GM12872 (cell line): ENCODE data around the gene EIF4G3.

Source experiments
- CTCF ChIP-seq: IDR thresholded peaks from 3 replicates; pipeline ENCODE4 v1.5.1; 2011; ENCODE audit warnings: low read depth, mild to moderate bottlenecking, low read length, moderate library complexity; ENCODE audit not compliant: insufficient read depth

EIF4G3 gene

DNA sequence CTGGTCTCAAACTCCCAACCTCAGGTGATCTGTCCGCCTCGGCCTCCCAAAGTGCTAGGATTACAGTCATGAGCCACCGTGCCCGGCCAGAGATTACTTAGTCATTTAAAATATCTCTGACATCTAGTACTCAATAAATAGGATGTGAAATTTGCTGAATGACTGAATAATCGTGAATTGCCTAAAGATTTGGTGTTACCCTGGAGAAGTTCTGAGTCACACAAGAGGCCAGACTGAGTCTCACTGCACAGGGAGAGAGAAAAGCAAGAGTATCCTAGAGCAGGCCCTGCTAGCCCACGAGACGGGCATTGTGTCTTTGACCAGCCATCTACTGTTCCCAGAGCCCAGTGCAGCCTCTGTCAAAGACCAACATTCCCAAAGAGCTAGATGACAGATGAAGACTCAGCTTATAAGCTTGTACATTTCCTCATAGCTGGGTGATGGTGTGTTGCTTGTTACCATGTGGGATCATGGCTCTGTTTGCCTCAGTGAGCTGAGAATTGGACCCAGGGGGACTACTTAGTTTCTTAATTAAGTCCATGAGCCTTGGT is 5.6 kb upstream of the EIF4G3 start:
- TF ChIP-seq CTCF, result no peak

GRCh38 chr1:21175670-21176581 is 771 bp downstream of the EIF4G3 start:
- TF ChIP-seq CTCF, result no peak

- no peak for TF ChIP-seq CTCF
Measured at GRCh38 chr1:21175324-21175669, 1.4 kb downstream of the EIF4G3 start.

DNA sequence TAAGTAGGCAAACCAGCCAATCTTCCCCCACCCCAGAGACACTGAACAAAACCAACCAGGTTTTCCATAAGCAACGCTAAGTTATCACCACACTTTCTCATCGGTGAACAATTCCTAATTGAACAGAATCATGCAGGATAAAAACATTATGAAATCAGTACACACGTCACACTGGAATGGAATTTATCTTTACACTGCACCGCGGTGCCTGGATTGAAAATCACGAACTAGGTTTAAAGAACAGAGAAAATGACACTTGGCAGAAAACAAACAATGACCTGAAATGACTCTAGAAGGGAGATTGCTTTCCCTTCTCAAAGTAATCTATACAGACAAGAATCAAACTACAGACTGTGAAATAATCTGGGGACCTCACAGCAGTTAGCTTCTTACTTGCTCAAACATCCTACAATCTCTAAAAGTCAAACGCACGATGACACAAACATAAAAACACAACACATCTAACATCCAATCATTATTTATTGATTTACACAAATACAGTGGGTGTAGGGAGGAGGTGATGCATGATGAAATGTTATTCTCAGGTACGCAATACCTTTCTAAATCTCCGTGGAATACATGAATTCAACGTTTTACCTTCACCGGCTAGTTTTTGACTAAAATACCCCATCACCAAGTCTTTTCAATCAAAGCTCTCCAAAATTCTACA is 1.9 kb downstream of the EIF4G3 start:
- no peak for TF ChIP-seq CTCF

- no peak for TF ChIP-seq CTCF
Measured at GRCh38 chr1:21174230-21174629, 2.5 kb downstream of the EIF4G3 start.

DNA sequence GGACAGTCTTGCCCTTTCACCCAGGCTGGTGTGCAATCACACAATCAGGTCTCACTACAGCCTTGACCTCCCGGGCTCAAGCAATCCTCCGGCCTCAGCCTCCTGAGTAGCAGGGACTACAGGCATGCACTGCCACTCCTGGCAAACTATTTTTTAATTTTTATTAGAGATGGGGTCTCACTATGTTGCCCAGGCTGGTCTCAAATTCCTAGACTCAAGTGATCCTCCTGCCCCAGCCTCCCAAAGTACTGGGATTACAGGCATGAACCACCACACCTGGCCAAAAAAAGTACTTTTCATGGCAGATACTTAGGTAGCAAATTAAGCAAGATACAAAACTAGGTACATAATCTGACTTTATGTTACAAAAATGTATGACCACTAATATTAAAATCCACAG is 8.3 kb downstream of the EIF4G3 start:
- TF ChIP-seq CTCF, result no peak

DNA sequence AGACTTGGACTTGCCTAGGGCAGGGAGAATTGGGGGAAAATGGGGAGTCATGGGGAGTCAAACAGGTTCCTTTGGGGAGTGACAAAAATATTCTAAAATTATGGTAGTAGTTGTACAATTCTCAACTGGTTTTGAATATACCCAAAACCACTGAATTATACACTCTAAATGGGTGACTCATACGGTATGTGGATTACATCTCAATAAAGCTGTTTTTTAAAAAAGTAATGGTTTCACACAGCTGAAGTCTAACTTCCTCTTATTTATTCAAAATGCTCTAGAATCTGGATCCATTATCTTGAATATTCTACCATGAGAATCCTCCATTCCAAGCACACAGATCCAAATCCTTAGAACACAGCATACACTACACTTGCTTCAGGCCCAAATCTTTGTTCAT is 11.1 kb downstream of the EIF4G3 start:
- TF ChIP-seq CTCF, result no peak
